ENCODE measurements around the gene OPCML. TPM values are rescaled to one million over a fixed set of nuclear protein-coding genes. Genes with fewer than 3 reads are reported as not detected.
A peak's percentile ranks its signal among the peaks of the same experiment; 100 is the strongest.

Gene OPCML
- total and polyA plus RNA-seq, 7 donors, result 0.01 to 0.80 (median 0.07) TPM; not detected in 4

GRCh38 chr11:132439711-132440255, 1092.5 kb downstream of the OPCML start:
- no peak overlapping the region for H3K27ac ChIP-seq
- ATAC-seq (no peak), DNase-seq (no peak)
- peaks cover 0 to 2% (median 0%) of the 10 kb centered on the region in 3 donors for H3K27me3 ChIP-seq (ENCODE audit: insufficient read depth in 3 of 3, low read length in 2 of 3)
- H3K36me3 ChIP-seq (ENCODE audit: insufficient read depth in 1 of 2, low read depth in 1 of 2), result no peaks in the 10 kb centered on the region
- no peaks in the 10 kb centered on the region for H3K4me1 ChIP-seq
- TF ChIP-seq CTCF (IDR thresholded peaks at IDR 0.05), result no peak
- no peaks in the 10 kb centered on the region for H3K9me3 ChIP-seq
- WGBS, 3 donors, result 72 to 81% (median 73%) methylated on average over 5 of the region's 5 CpGs
- intact Hi-C loops (cut with DNase I), result no loop called here
- no peak overlapping the region for H3K4me3 ChIP-seq

GRCh38 chr11:132438418-132438817, 1093.9 kb downstream of the OPCML start:
- intact Hi-C loops (cut with DNase I), result no loop called here
- WGBS, 3 donors, result 82 to 90% (median 88%) methylated on average over 1 of the region's 1 CpG
- Histone ChIP-seq H3K4me3 (no peak overlapping the region), H3K9me3 (no peaks in the 10 kb centered on the region), H3K36me3 (ENCODE audit: insufficient read depth in 1 of 2, low read depth in 1 of 2) (no peaks in the 10 kb centered on the region), H3K4me1 (no peaks in the 10 kb centered on the region), H3K27me3 (ENCODE audit: insufficient read depth in 3 of 3, low read length in 2 of 3) (peaks cover 0 to 2% (median 0%) of the 10 kb centered on the region in 3 donors), H3K27ac (no peak overlapping the region)
- no peak for TF ChIP-seq CTCF (IDR thresholded peaks at IDR 0.05)
- ATAC-seq (no peak), DNase-seq (no peak)

GRCh38 chr11:132430429-132431062, 1101.8 kb downstream of the OPCML start:
- Histone ChIP-seq H3K4me3 (no peak overlapping the region), H3K9me3 (no peaks in the 10 kb centered on the region), H3K4me1 (no peaks in the 10 kb centered on the region), H3K27ac (no peak overlapping the region), H3K27me3 (ENCODE audit: insufficient read depth in 3 of 3, low read length in 2 of 3) (peaks cover 0 to 10% (median 0%) of the 10 kb centered on the region in 3 donors), H3K36me3 (ENCODE audit: insufficient read depth in 1 of 2, low read depth in 1 of 2) (no peaks in the 10 kb centered on the region)
- no peak for TF ChIP-seq CTCF (IDR thresholded peaks at IDR 0.05)
- peak in 1 of 2 donors; percentile 55 for DNase-seq
- peak in 1 of 4 donors; percentile 48 for ATAC-seq
- intact Hi-C loops (cut with DNase I), result no loop called here
- 8 to 16% (median 9%) methylated on average over 14 of the region's 14 CpGs for WGBS, 3 donors

- ATAC-seq (no peak), DNase-seq (no peak)
- no peak overlapping the region for H3K27ac ChIP-seq
- no peak overlapping the region for H3K4me3 ChIP-seq
- intact Hi-C loops (cut with DNase I), result no loop called here
- no peaks in the 10 kb centered on the region for H3K9me3 ChIP-seq
- no peak for TF ChIP-seq CTCF (IDR thresholded peaks at IDR 0.05)
- 75 to 77% (median 75%) methylated on average over 8 of the region's 8 CpGs for WGBS, 3 donors
- no peaks in the 10 kb centered on the region for H3K36me3 ChIP-seq (ENCODE audit: insufficient read depth in 1 of 2, low read depth in 1 of 2)
- no peaks in the 10 kb centered on the region for H3K4me1 ChIP-seq
- peaks cover 0 to 10% (median 0%) of the 10 kb centered on the region in 3 donors for H3K27me3 ChIP-seq (ENCODE audit: insufficient read depth in 3 of 3, low read length in 2 of 3)
These were observed 1102.6 kb downstream of the OPCML start for GRCh38 chr11:132429685-132430084.

Data from psoas muscle (tissue), 8 donors.